Esophagus squamous epithelium (tissue), 5 donors: ENCODE results near the gene UNK. TPM values are rescaled to one million over a fixed set of nuclear protein-coding genes. Genes with fewer than 3 reads are reported as not detected.
A peak's percentile ranks its signal among the peaks of the same experiment; 100 is the strongest.

Source experiments
- DNase-seq: peaks from one replicate; lab custom pipeline; 2025; lab: John Stamatoyannopoulos, UW
- H3K27ac ChIP-seq, 4 donors: fragments of 200-600 bp; sonication (generic); one replicate each; pipeline ENCODE4 v1.5.1; 2016 to 2019; ENCODE audit warnings: mild to moderate bottlenecking in 1 of 4
- H3K27me3 ChIP-seq, 4 donors: fragments of 200-600 bp; sonication (generic); 1 replicate in 3 of 4; 2 replicates in 1 of 4; pipeline versions ENCODE4 v1.5.1 to v1.6.0; 2017 to 2021; ENCODE audit warnings: antibody characterized with exemption in 1 of 4
- H3K36me3 ChIP-seq, 3 donors: fragments of 200-600 bp; sonication (generic); one replicate each; pipeline ENCODE4 v1.5.1; 2016 to 2019
- H3K4me1 ChIP-seq, 3 donors: fragments of 200-600 bp; sonication (generic); one replicate each; pipeline ENCODE4 v1.5.1; 2017 to 2019
- H3K4me3 ChIP-seq, 4 donors: fragments of 200-600 bp; sonication (generic); 1 replicate in 3 of 4; 2 replicates in 1 of 4; pipeline ENCODE4 v1.5.1; 2016 to 2019; ENCODE audit warnings: mild to moderate bottlenecking in 2 of 4, moderate library complexity in 1 of 4
- H3K9me3 ChIP-seq, 3 donors: fragments of 200-600 bp; sonication (generic); one replicate each; pipeline ENCODE4 v1.5.1; 2016 to 2019
- POLR2A ChIP-seq, 4 donors: fragments of 450-650 bp; IDR thresholded peaks; one replicate each; pipeline ENCODE4 v1.6.1; 2017; ENCODE audit warnings: antibody characterized with exemption in 4 of 4, mild to moderate bottlenecking in 4 of 4, moderate library complexity in 3 of 4
- WGBS, 2 donors: methylation state at CpG; one replicate each; pipeline ENCODE4 v1.1.5; 2018; 5-methylcytosine and 5-hydroxymethylcytosine counted together
- intact Hi-C: fragments of 100-400 bp; cut with DNase I; formaldehyde crosslinking; loops from one replicate; pipeline ENCODE4 v1.15.0; 2022
- total RNA-seq, 4 donors: library from RNA; depleted of rRNA; stranded (reverse); fragments of >200 nt; gene quantifications; one replicate each; pipeline ENCODE4 v1.1.0, GENCODE V29; 2016
- TF ChIP-seq, protein P1 (sequence below), 6 experiments: fragments of 450-650 bp in 4 of 6; fragments of 200-600 bp in 2 of 6; sonication (generic) in 2 of 6; IDR thresholded peaks; one replicate each; pipeline ENCODE4 v1.5.1; 2016 to 2019; ENCODE audit warnings: antibody characterized with exemption in 6 of 6, mild to moderate bottlenecking in 4 of 6, moderate library complexity in 4 of 6
- donor health status: DM: yes; HTN: yes; CAD: no.

UNK gene
- total RNA-seq, 4 donors from 2014 or later, result 14.8 to 27.3 (median 20.4) TPM

GRCh38 chr17:75825748-75826370, 41.3 kb downstream of the UNK start:
- Histone ChIP-seq H3K36me3 (peaks cover 15 to 91% (median 15%) of the 10 kb centered on the region in 3 donors), H3K9me3 (no peaks in the 10 kb centered on the region), H3K4me3 (no peak overlapping the region), H3K27ac (no peak overlapping the region), H3K4me1 (peaks cover 13 to 50% (median 16%) of the 10 kb centered on the region in 3 donors), H3K27me3 (no peaks in the 10 kb centered on the region)
- WGBS, 2 donors, result 77 to 86% methylated on average over 6 to 7 of the region's 12 CpGs
- no peak for DNase-seq
- no peak for TF ChIP-seq POLR2A (IDR thresholded peaks at IDR 0.05)
- TF ChIP-seq, protein P1, sequence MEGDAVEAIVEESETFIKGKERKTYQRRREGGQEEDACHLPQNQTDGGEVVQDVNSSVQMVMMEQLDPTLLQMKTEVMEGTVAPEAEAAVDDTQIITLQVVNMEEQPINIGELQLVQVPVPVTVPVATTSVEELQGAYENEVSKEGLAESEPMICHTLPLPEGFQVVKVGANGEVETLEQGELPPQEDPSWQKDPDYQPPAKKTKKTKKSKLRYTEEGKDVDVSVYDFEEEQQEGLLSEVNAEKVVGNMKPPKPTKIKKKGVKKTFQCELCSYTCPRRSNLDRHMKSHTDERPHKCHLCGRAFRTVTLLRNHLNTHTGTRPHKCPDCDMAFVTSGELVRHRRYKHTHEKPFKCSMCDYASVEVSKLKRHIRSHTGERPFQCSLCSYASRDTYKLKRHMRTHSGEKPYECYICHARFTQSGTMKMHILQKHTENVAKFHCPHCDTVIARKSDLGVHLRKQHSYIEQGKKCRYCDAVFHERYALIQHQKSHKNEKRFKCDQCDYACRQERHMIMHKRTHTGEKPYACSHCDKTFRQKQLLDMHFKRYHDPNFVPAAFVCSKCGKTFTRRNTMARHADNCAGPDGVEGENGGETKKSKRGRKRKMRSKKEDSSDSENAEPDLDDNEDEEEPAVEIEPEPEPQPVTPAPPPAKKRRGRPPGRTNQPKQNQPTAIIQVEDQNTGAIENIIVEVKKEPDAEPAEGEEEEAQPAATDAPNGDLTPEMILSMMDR (IDR thresholded peaks at IDR 0.05), result no peak
- intact Hi-C loops, result no loop called here

GRCh38 chr17:75826561-75827307, 42.1 kb downstream of the UNK start:
- peak overlapping the region; percentile 66 to 86 (median 78) for H3K27ac ChIP-seq
- no peaks in the 10 kb centered on the region for H3K9me3 ChIP-seq
- H3K36me3 ChIP-seq, result peaks cover 9 to 90% (median 12%) of the 10 kb centered on the region in 3 donors
- 60 to 69% methylated on average over 8 to 9 of the region's 14 CpGs for WGBS, 2 donors
- H3K4me1 ChIP-seq, result peaks cover 13 to 50% (median 16%) of the 10 kb centered on the region in 3 donors
- TF ChIP-seq POLR2A (IDR thresholded peaks at IDR 0.05), result no peak
- TF ChIP-seq, protein P1 (IDR thresholded peaks at IDR 0.05), result no peak
- intact Hi-C loops, result no loop called here
- H3K4me3 ChIP-seq, result no peak overlapping the region
- DNase-seq, result no peak
- H3K27me3 ChIP-seq, result no peaks in the 10 kb centered on the region

DNA sequence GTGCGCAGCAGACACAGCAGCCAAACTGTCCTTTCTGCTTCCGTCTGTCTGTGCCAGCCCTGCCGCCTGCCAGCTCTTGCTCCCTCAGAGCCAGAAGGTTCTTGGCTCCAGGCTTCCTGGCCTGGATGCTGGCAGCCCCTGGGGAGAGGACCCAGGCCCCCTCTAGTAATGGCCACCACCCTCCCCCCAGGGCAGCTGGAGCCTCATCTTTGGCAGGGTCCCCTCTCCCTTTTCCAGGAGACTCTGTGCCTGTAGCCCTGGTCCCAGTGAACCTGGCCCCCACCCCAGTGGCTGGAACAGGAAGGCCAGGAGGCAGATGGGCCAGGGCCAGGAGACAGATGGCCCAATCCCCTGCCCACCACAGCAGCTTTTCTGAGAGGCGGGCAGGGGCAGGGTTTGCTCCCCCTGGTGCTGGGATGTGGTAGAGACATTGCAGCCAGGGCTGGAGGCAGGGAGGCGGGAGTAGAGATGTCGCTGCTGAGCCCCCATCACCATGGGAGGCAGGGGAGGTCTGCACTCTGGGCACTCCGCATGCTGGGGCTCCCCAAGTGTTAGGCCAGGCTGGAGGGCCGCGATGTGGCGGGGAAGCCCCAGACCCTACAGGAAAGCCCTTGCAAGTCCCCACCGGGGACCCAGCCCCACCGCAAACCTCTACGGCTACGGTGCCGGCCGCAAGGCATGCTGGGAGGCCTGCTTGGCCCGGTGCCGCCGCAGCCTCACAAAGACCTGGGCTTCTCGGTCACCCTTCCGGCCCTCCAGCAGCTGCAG, 42.9 kb downstream of the UNK start:
- no peaks in the 10 kb centered on the region for H3K27me3 ChIP-seq
- H3K9me3 ChIP-seq, result no peaks in the 10 kb centered on the region
- 57% methylated on average over 2 of the region's 21 CpGs; no CpG with 5 or more reads in 1 of the 2 donors for WGBS, 2 donors
- H3K4me1 ChIP-seq, result peaks cover 13 to 46% (median 14%) of the 10 kb centered on the region in 3 donors
- TF ChIP-seq, protein P1 (IDR thresholded peaks at IDR 0.05), result peak in 5 of 6 experiments; percentile 63 to 78 (median 68)
- no peak for TF ChIP-seq POLR2A (IDR thresholded peaks at IDR 0.05)
- intact Hi-C loops, result no loop called here
- peaks cover 9 to 84% (median 12%) of the 10 kb centered on the region in 3 donors for H3K36me3 ChIP-seq
- DNase-seq, result no peak
- H3K4me3 ChIP-seq, result peak overlapping the region in 3 of 4 donors; percentile 23 to 56 (median 29)
- H3K27ac ChIP-seq, result peak overlapping the region; percentile 66 to 86 (median 78)

- Histone ChIP-seq H3K9me3 (no peaks in the 10 kb centered on the region), H3K4me3 (peak overlapping the region in 3 of 4 donors; percentile 23 to 56 (median 29)), H3K4me1 (peaks cover 13 to 46% (median 20%) of the 10 kb centered on the region in 3 donors), H3K36me3 (peaks cover 9 to 79% (median 12%) of the 10 kb centered on the region in 3 donors), H3K27me3 (no peaks in the 10 kb centered on the region), H3K27ac (peak overlapping the region; percentile 66 to 86 (median 78))
- intact Hi-C loops, result no loop called here
- TF ChIP-seq, protein P1 (IDR thresholded peaks at IDR 0.05), result no peak
- no peak for TF ChIP-seq POLR2A (IDR thresholded peaks at IDR 0.05)
- no peak for DNase-seq
- 73 to 83% methylated on average over 1 to 10 of the region's 11 CpGs for WGBS, 2 donors
Observed at GRCh38 chr17:75828076-75828400, 43.4 kb downstream of the UNK start.
